GM12865 (cell line): ENCODE measurements around the gene SENP1.

Experiments
- DNase-seq: peaks from one replicate; pipeline ENCODE4 v3.0.0; 2010; ENCODE audit warnings: low read depth
- H3K4me3 ChIP-seq: 2 replicates; pipeline ENCODE4 v1.5.1; 2011; ENCODE audit warnings: mild to moderate bottlenecking, low read depth, low read length, control low read depth
- CTCF ChIP-seq: IDR thresholded peaks from 2 replicates; pipeline ENCODE4 v1.5.1; 2011; ENCODE audit warnings: low read length, control low read depth, low read depth, inconsistent platforms; ENCODE audit not compliant: insufficient read depth; ENCODE audit errors: missing control alignments

Gene SENP1

GRCh38 chr12:48026060-48026827 is 79.6 kb downstream of the SENP1 start:
- no peak for DNase-seq
- no peak for TF ChIP-seq CTCF
- H3K4me3 ChIP-seq: no peak overlapping the region

- no peak for TF ChIP-seq CTCF
- no peak for DNase-seq
- H3K4me3 ChIP-seq: no peak overlapping the region
These were observed 80.6 kb downstream of the SENP1 start for GRCh38 chr12:48025281-48025680.

- no peak for TF ChIP-seq CTCF
- DNase-seq: no peak
These were observed 81.1 kb downstream of the SENP1 start for GRCh38 chr12:48024735-48025134.

GRCh38 chr12:48023386-48023785 is 82.5 kb downstream of the SENP1 start:
- TF ChIP-seq CTCF: no peak
- no peak for DNase-seq
- no peak overlapping the region for H3K4me3 ChIP-seq

More at GRCh38 chr12:48024735-48025134, 81.1 kb downstream of the SENP1 start:
- H3K4me3 ChIP-seq: no peak overlapping the region

- TF ChIP-seq CTCF: no peak
- H3K4me3 ChIP-seq: no peak overlapping the region
- no peak for DNase-seq
These were observed 83.0 kb downstream of the SENP1 start for GRCh38 chr12:48022676-48023385.

GRCh38 chr12:48022180-48022521 is 83.7 kb downstream of the SENP1 start:
- TF ChIP-seq CTCF: no peak
- no peak overlapping the region for H3K4me3 ChIP-seq
- DNase-seq: no peak
